ENCODE measurements around the gene MBP. TPM values are rescaled to one million over a fixed set of nuclear protein-coding genes. Genes with fewer than 3 reads are reported as not detected.

The MBP gene
- total and polyA plus RNA-seq, 5 experiments from 2014 or later: 89.2 to 148 (median 105) TPM

DNA sequence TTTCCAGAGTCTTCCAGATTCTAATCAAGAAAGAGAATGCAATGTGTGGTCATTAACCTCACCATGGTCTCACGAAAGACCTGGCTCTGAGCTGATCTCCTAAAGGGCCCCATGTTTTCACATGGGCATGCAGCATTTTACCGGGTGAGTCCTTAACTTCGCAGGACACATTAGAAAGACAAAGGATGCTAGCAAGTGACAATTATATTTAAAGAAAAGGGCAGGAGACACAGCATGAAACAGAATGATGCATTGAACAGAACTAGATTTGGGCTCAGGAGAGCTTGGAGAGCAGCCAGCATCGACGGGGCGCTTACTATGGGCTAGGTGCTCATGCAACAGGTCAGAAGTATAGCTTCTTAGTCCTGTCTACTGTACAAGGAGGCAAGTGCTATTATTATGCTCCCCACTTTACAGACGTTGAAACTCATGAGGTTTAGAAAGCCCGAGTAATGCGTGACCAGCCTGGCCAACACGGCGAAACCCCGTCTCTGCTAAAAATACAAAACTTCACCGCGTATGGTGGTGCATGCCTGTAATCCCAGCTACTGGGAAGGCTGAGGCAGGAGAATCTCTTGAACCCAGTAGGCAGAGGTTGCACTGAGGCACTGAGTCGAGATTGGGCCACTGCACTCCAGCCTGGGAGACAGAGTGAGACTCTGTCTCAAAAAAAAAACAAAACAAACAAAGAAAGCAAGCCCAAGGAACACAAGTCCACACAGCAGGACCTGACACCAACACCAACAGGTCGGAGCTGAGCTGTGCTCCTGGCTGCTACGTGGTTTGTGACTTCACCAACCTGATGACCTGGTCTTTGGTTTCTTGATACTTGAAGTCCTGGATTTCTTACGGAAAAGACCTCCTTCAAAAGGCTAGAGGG lies 16.1 kb downstream of the MBP start:
- POLR2A ChIA-PET: interaction anchor here (0.5 to 0.7 kb wide), 2 partner anchors 10 to 65 kb away, joined by 3 read pairs; no protein-coding TSS in a partner anchor
- Mint-ChIP-seq H3K4me3 (peak overlapping the region in 3 of 10 donors; percentile 15 to 67 (median 28)), H3K27me3 (no peaks in the 10 kb centered on the region), H3K36me3 (peaks cover 0 to 35% (median 2%) of the 10 kb centered on the region in 3 donors), H3K9me3 (no peaks in the 10 kb centered on the region), H3K27ac (peak overlapping the region; percentile 39 to 90 (median 78)), H3K4me1 (peaks cover 43 to 87% (median 85%) of the 10 kb centered on the region in 4 donors)
- ATAC-seq (no peak), DNase-seq (no peak)

DNA sequence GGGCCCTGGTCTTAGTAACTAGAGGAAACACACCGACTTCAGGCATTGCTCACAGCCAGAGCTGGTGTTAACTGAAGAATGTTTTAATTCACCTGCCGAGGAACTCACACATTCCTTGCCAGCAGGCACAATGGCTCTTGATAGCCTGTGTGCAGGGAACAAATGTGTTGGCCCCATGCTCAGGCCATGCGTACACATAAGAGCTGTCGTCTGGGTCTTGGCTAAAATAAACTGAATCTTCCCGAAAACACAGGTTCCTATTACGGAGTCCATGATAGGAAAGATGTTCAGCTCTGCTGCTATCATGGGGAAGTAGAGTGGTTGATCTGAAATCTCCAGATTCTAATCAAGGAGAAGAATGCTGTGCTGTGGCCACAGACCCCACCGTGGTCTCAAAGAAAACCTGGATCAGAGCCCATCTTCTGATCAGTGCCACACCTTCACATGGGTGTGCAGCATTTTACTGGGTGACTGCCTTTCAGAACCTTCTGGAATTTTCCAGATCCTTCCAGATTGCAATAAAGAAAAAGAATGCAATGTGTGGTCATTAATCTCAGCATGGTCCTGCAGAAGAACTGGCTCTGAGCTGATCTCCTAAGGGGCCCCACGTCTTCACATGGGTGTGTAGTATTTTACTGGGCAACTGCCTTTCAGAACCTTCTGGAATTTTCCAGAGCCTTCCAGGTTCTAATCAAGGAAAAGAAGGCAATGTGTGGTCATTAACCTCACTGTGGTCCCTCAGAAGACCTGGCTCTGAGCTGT lies 17.2 kb downstream of the MBP start:
- POLR2A ChIA-PET: interaction anchor here (0.7 to 2.1 kb wide), 6 partner anchors 9 to 52 kb away, joined by 3 to 9 read pairs (median 5); partner anchors contain the start of gene MBP
- ATAC-seq (peak in 1 of 2 donors; percentile 19), DNase-seq (no peak)
- Mint-ChIP-seq H3K27me3 (no peaks in the 10 kb centered on the region), H3K27ac (peak overlapping the region; percentile 55 to 96 (median 90)), H3K4me1 (peaks cover 48 to 88% (median 85%) of the 10 kb centered on the region in 4 donors), H3K36me3 (peaks cover 0 to 33% (median 2%) of the 10 kb centered on the region in 3 donors), H3K4me3 (peak overlapping the region; percentile 19 to 75 (median 57)), H3K9me3 (no peaks in the 10 kb centered on the region)

DNA sequence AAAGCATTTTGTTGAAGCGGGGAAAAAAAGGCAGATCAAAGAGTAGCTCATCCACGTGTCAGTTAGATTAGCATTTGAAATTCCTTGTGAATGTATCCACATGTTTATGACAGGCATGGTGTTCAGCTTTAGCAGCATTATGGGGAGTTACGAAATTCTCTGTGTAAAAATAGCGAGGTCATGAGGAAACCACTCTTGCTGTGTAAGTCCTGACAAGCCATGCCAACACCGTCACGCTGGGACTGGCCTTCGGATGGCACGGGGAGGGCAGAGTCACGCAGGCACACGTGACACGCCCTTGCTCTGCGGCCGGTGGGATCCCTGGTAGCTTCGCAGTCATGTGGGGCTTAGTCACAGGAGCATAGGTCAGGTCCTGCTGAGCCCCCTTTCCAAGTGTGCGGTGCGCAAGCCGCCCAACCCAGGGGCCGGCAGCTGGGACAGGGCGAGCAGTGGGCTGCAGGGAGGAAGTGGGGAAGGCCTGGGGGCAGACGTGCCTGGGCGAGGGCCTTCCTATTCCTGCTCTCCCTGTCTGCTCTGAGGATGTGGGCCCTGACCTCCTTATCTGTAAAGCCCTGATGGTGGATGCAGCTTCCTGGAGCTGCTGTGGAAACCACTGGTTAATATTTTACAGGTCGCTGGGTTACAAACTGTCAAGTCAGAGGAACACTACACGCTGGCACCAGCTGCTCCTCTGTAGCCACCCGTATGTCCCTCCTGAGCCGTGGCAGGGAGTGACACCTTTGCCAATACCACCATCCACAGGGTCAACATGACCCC lies 18.0 kb downstream of the MBP start:
- peaks cover 51 to 90% (median 87%) of the 10 kb centered on the region in 4 donors for H3K4me1 Mint-ChIP-seq
- no peaks in the 10 kb centered on the region for H3K9me3 Mint-ChIP-seq
- POLR2A ChIA-PET: interaction anchor here (1.1 to 2.1 kb wide), 5 partner anchors 10 to 52 kb away, joined by 3 to 9 read pairs (median 7); partner anchors contain the start of gene MBP
- peaks cover 0 to 38% (median 2%) of the 10 kb centered on the region in 3 donors for H3K36me3 Mint-ChIP-seq
- H3K4me3 Mint-ChIP-seq: peak overlapping the region; percentile 19 to 75 (median 58)
- peak; percentile 57 to 70 for ATAC-seq
- H3K27ac Mint-ChIP-seq: peak overlapping the region; percentile 79 to 96 (median 90)
- DNase-seq: peak in 3 of 10 donors; percentile 28 to 39 (median 28)
- no peaks in the 10 kb centered on the region for H3K27me3 Mint-ChIP-seq

DNA sequence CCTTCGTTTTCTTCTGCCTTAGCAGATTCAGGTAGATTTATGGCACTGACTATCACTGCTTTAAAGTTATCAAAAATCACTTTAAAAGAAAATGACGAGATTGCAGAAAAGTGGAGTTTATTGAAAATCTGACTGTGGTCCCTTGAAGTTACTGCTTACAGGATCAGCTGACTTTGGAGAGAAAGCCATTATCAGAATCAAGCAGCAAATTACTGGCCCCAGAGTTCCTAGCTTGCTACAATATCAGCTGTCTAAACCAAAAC lies 18.5 kb downstream of the MBP start:
- ATAC-seq (no peak), DNase-seq (no peak)
- peak overlapping the region in 8 of 10 donors; percentile 27 to 75 (median 57) for H3K4me3 Mint-ChIP-seq
- no peaks in the 10 kb centered on the region for H3K27me3 Mint-ChIP-seq
- peak overlapping the region; percentile 79 to 96 (median 90) for H3K27ac Mint-ChIP-seq
- H3K9me3 Mint-ChIP-seq: no peaks in the 10 kb centered on the region
- peaks cover 52 to 90% (median 87%) of the 10 kb centered on the region in 4 donors for H3K4me1 Mint-ChIP-seq
- POLR2A ChIA-PET: interaction anchor here (1.1 to 2.1 kb wide), 4 partner anchors 10 to 51 kb away, joined by 3 to 9 read pairs (median 8); no protein-coding TSS in a partner anchor
- peaks cover 0 to 35% (median 2%) of the 10 kb centered on the region in 3 donors for H3K36me3 Mint-ChIP-seq

DNA sequence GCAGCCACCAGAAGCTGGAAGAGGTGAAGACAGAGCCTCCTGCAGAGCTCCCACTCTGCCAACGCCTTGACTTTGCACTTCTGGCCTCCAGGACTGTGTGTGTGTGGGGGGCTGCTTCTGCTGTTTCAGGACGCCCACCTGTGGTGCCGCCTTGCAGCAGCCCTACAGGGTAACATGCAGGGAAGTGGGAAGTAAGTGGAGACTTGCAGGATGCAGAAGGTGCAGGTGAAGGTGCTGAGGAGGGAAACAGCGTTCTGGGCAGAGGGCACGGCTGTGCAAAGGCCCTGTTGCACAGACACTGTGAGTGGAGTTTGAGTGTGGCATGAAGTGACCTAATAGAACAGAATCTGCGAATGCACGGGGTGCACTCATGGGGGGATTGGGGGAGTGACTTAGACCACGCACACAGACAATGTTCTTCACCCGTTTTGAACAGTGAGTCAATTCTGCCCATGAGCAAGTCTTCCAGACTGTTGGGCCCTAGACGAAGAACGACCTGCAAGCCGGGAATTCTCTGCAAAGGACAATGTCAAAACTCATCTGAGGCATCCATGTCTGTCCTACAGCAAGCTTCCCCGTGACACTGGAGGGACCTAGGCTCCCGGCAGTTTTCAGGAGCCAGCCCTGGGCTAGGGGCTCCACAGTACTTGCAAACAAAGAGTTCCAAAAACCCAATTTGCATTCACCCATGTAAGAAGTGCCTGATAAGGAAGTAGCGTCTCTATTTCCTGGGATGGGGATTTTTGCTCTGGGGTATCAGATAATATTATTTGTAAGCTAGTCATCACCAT lies 19.0 kb downstream of the MBP start:
- Mint-ChIP-seq H3K27ac (peak overlapping the region; percentile 79 to 96 (median 90)), H3K36me3 (peaks cover 0 to 32% (median 2%) of the 10 kb centered on the region in 3 donors), H3K9me3 (no peaks in the 10 kb centered on the region), H3K4me3 (peak overlapping the region in 6 of 10 donors; percentile 0 to 66 (median 52)), H3K4me1 (peaks cover 51 to 88% (median 88%) of the 10 kb centered on the region in 4 donors), H3K27me3 (no peaks in the 10 kb centered on the region)
- ATAC-seq: no peak
- POLR2A ChIA-PET: interaction anchor here (1.5 to 2.1 kb wide), 3 partner anchors 11 to 16 kb away, joined by 4 to 9 read pairs (median 9); no protein-coding TSS in a partner anchor
- DNase-seq: peak in 1 of 10 donors; percentile 8

DNA sequence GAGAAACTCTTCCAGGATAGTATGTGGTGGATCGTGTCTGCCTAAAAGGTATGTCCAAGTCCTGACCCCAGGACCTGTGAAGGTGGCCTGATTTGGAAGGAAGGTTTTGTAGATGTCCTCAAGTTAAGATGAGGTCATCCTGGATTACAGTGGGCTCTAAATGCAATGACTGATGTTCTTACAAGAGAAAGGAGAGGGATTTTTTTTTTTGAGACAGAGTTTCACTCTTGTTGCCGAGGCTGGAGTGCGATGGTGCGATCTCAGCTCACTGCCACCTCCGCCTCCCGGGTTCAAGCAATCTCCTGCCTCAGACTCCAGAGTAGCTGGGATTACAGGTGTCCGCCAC lies 19.9 kb downstream of the MBP start:
- H3K27ac Mint-ChIP-seq: peak overlapping the region; percentile 44 to 96 (median 88)
- peaks cover 0 to 32% (median 2%) of the 10 kb centered on the region in 3 donors for H3K36me3 Mint-ChIP-seq

DNA sequence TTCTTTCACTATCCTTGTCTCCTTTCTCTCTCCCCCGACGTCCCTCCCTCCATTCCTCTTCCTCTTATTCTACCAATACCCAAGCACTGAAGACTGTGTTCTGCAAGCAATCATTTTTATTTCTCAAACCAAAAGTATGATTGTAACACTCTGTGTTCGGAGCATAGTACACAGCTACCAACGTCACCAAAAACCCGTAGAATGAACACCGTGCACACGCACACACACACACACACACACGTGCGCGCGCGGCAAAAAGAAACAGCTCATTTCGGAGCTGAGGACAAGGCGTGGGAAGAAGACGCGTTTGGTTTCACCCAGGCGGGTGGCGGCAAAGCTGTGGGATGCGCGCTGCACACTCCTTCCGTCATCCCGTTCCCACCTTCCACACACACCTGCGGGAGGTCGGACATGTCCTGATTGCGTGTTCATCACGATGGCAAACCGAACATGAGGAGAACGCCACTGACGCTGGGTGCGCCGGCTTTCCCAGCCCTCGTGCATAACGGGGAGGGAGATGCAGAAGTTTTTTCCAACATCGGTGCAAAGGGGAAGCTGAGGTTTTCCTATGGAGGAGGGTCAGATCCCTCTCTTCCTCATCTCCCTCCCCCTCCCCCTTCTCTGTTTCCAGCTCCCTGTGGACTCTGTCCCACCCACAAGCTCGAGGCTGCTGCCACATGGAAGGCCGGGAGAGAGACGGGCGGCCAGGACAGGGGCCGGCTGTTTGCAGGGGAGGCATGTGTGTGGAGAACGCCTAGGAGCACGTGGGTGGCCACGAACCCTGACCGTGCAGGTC lies 20.4 kb downstream of the MBP start:
- Mint-ChIP-seq H3K27me3 (no peaks in the 10 kb centered on the region), H3K4me3 (peak overlapping the region in 9 of 10 donors; percentile 2 to 74 (median 54)), H3K27ac (peak overlapping the region; percentile 49 to 99 (median 90)), H3K36me3 (peaks cover 0 to 30% (median 2%) of the 10 kb centered on the region in 3 donors), H3K4me1 (peaks cover 57 to 97% (median 94%) of the 10 kb centered on the region in 4 donors), H3K9me3 (peaks cover 0 to 3% (median 0%) of the 10 kb centered on the region in 9 donors)
- DNase-seq (no peak), ATAC-seq (no peak)
- POLR2A ChIA-PET: interaction anchor here (0.6 to 1.5 kb wide), 4 partner anchors 16 to 50 kb away, joined by 3 to 4 read pairs (median 4); no protein-coding TSS in a partner anchor

More for the DNA sequence above, 19.9 kb downstream of the MBP start:
- H3K4me3 Mint-ChIP-seq: peak overlapping the region in 6 of 10 donors; percentile 34 to 59 (median 50)
- H3K27me3 Mint-ChIP-seq: no peaks in the 10 kb centered on the region
- ATAC-seq: no peak
- H3K4me1 Mint-ChIP-seq: peaks cover 54 to 95% (median 94%) of the 10 kb centered on the region in 4 donors
- H3K9me3 Mint-ChIP-seq: no peaks in the 10 kb centered on the region
- POLR2A ChIA-PET: interaction anchor here (0.6 to 1.5 kb wide), 3 partner anchors 15 to 51 kb away, joined by 3 to 4 read pairs (median 4); no protein-coding TSS in a partner anchor
- DNase-seq: no peak

DNA sequence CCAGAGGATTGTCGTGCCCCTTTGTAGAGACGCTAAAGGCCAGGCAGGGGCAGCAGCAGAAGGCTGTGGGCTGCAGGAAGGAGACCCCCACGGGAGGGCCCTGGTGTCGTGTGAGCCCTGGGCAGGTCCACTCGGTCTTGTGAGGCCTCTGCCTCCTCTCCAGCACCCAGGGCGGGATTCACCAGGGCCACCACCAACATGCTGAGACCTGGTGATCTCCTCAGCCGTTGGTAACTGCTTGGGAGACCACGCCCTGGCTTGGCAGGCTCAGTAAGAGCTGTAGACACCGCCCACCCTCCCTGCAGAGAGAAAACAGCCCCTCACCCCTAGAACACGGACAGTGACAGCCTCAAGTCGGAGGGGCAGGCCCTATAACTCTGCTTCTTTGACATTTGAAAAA lies 21.1 kb downstream of the MBP start:
- H3K36me3 Mint-ChIP-seq: peaks cover 4 to 24% (median 4%) of the 10 kb centered on the region in 3 donors
- POLR2A ChIA-PET: interaction anchor here (0.6 to 1.1 kb wide), 4 partner anchors 12 to 49 kb away, joined by 3 read pairs; no protein-coding TSS in a partner anchor

DNA sequence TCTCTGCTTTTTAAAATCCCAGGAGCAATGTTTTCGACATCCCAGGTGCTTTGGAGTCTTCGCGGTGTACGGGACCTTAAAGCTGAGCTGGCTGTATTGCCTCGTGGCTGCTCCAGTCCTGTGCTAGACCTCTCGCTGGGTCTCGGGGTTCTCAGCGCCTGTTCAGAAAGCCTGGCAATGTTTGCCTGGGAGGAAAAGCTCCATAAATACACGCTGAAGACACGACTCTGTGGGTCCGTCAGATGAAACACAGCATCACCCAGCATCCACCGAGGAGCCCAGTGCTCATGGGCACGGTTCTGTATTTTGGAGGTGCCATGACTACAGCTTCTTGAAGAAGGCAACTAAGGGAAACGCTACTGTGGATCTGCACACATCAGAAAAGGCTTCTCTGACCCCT lies 21.6 kb downstream of the MBP start:
- H3K27me3 Mint-ChIP-seq: no peaks in the 10 kb centered on the region
- peaks cover 0 to 13% (median 0%) of the 10 kb centered on the region in 9 donors for H3K9me3 Mint-ChIP-seq
- H3K27ac Mint-ChIP-seq: peak overlapping the region in 9 of 10 donors; percentile 31 to 99 (median 83)
- POLR2A ChIA-PET: interaction anchor here (0.7 to 1.1 kb wide), 3 partner anchors 12 to 48 kb away, joined by 3 read pairs; no protein-coding TSS in a partner anchor
- H3K4me3 Mint-ChIP-seq: peak overlapping the region in 1 of 10 donors; percentile 46
- peaks cover 5 to 24% (median 7%) of the 10 kb centered on the region in 3 donors for H3K36me3 Mint-ChIP-seq
- DNase-seq: no peak
- peaks cover 61 to 97% (median 94%) of the 10 kb centered on the region in 4 donors for H3K4me1 Mint-ChIP-seq
- ATAC-seq: no peak

More for the DNA sequence above, 21.1 kb downstream of the MBP start:
- Mint-ChIP-seq H3K27me3 (no peaks in the 10 kb centered on the region), H3K9me3 (peaks cover 0 to 10% (median 0%) of the 10 kb centered on the region in 9 donors), H3K27ac (peak overlapping the region; percentile 31 to 99 (median 88)), H3K4me1 (peaks cover 60 to 97% (median 94%) of the 10 kb centered on the region in 4 donors), H3K4me3 (peak overlapping the region in 8 of 10 donors; percentile 12 to 74 (median 50))
- ATAC-seq (no peak), DNase-seq (no peak)

DNA sequence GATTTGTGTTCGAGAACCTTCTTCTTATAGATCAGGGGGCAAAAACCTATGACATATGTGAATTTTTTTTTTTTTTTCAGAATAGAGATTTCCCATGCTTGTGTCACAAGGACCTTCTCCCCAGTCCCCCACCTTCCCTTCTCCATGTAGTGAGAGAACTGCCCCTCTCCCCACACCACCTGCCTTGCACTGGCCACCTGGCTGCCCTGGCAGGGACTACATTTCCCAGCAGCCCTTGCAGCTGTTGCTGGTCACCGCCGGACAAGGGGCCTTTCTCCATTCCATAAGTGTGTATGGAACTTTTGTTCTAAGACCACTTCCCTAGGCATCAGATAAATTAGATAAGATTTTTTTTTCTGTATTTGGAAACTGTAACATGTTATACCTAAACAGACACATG lies 22.2 kb downstream of the MBP start:
- Mint-ChIP-seq H3K36me3 (peaks cover 5 to 25% (median 7%) of the 10 kb centered on the region in 3 donors), H3K27ac (peak overlapping the region; percentile 66 to 99 (median 83)), H3K4me3 (peak overlapping the region in 3 of 10 donors; percentile 15 to 45 (median 15)), H3K27me3 (no peaks in the 10 kb centered on the region), H3K9me3 (peaks cover 0 to 17% (median 0%) of the 10 kb centered on the region in 9 donors), H3K4me1 (peaks cover 66 to 98% (median 96%) of the 10 kb centered on the region in 4 donors)
- DNase-seq: no peak
- ATAC-seq: no peak
- POLR2A ChIA-PET: interaction anchor here (1.1 kb wide), 1 partner anchor 21 kb away, joined by 3 read pairs; no protein-coding TSS in a partner anchor
